H1 (cell line): Measurements from ENCODE around the gene NAT9. TPM values are rescaled to one million over a fixed set of nuclear protein-coding genes. Genes with fewer than 3 reads are reported as not detected.

Source experiments
- BACH1 ChIP-seq: IDR thresholded peaks from 2 replicates; pipeline ENCODE4 v1.6.1; 2012; ENCODE audit warnings: low read length, improper control_type of control experiment
- NANOG ChIP-seq: IDR thresholded peaks from 2 replicates; pipeline ENCODE4 v1.6.1; 2011; ENCODE audit warnings: low read length, low read depth, mild to moderate bottlenecking, inconsistent platforms; ENCODE audit not compliant: insufficient read depth, poor library complexity, severe bottlenecking
- RAD21 ChIP-seq, 2 experiments: IDR thresholded peaks in 1 of 2; conservative IDR thresholded peaks in 1 of 2; 2 replicates each; pipeline ENCODE4 v1.6.1; 2011; ENCODE audit warnings: low read depth in 2 of 2, low read length in 2 of 2, improper control_type of control experiment in 1 of 2, inconsistent platforms in 1 of 2, mild to moderate bottlenecking in 1 of 2, moderate library complexity in 1 of 2
- RBBP5 ChIP-seq: IDR thresholded peaks from 2 replicates; pipeline ENCODE4 v1.7.1; 2012; ENCODE audit warnings: low read depth, mild to moderate bottlenecking, inconsistent platforms, low read length, moderate library complexity, borderline replicate concordance
- TAF1 ChIP-seq: IDR thresholded peaks from 2 replicates; pipeline ENCODE4 v1.6.1; 2011; ENCODE audit warnings: mild to moderate bottlenecking, low read depth, low read length
- TAF7 ChIP-seq: optimal IDR thresholded peaks from 2 replicates; pipeline ENCODE3; 2011; ENCODE audit warnings: low read depth, mild to moderate bottlenecking, inconsistent platforms, low read length, moderate library complexity, borderline replicate concordance
- TEAD4 ChIP-seq: IDR thresholded peaks from 2 replicates; pipeline ENCODE4 v1.6.1; 2012; ENCODE audit warnings: low read depth, low read length, inconsistent platforms, mixed read lengths
- polyA plus RNA-seq, 7 experiments: library from polyadenylated mRNA; depleted of rRNA in 3 of 7; stranded (reverse) in 5 of 7; unstranded in 2 of 7; fragments of >200 nt in 5 of 7; fragments of 200-250 nt in 2 of 7; gene quantifications; 1 replicate in 5 of 7; 2 replicates in 1 of 7; 4 replicates in 1 of 7; pipeline versions ENCODE4 v1.2.1 to v1.2.3, GENCODE V29; 2011 to 2013; ENCODE audit warnings: missing spikeins in 2 of 7, mixed read lengths in 2 of 7
- total RNA-seq: library from RNA; stranded (reverse); fragmentation: NEBNext Ultra II Directional; extraction: Animal tissue kit (Norgen Biotek cat#: 25700); gene quantifications from 2 replicates; pipeline ENCODE4 v1.2.1, GENCODE V29; 2021
- TF ChIP-seq, protein P1 (sequence below): fragments of 300-600 bp; sonication (generic); IDR thresholded peaks from 2 replicates; pipeline ENCODE4 v1.7.1; 2012; ENCODE audit warnings: low read length, moderate library complexity, mild to moderate bottlenecking, inconsistent platforms; ENCODE audit not compliant: insufficient replicate concordance

NAT9 gene
- total and polyA plus RNA-seq, 2 of the 8 experiments (the other 6 are each of a cell fraction or from before 2014, with no cell fraction given) = 32.3 to 42.7 TPM

DNA sequence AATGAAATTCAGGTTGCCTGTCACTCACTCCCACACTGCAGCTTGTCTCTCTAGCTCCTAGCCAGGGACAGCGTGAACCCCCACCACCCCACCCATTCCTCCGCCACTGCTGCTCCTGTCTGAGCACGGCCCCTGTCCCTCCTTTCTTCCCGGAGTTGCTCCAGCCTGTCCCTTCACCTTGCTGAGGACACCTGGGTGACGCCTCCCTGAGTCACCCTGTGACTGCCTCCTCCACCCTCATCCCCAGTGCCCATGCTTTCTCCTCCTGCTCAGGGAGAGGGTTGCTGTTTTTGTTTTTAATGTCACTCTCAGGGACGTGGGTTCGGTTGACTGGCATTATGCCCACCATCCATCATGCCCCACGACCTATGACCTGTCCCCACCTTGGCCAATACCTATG lies 25.8 kb upstream of the NAT9 start (continued):
- TF ChIP-seq, protein P1, sequence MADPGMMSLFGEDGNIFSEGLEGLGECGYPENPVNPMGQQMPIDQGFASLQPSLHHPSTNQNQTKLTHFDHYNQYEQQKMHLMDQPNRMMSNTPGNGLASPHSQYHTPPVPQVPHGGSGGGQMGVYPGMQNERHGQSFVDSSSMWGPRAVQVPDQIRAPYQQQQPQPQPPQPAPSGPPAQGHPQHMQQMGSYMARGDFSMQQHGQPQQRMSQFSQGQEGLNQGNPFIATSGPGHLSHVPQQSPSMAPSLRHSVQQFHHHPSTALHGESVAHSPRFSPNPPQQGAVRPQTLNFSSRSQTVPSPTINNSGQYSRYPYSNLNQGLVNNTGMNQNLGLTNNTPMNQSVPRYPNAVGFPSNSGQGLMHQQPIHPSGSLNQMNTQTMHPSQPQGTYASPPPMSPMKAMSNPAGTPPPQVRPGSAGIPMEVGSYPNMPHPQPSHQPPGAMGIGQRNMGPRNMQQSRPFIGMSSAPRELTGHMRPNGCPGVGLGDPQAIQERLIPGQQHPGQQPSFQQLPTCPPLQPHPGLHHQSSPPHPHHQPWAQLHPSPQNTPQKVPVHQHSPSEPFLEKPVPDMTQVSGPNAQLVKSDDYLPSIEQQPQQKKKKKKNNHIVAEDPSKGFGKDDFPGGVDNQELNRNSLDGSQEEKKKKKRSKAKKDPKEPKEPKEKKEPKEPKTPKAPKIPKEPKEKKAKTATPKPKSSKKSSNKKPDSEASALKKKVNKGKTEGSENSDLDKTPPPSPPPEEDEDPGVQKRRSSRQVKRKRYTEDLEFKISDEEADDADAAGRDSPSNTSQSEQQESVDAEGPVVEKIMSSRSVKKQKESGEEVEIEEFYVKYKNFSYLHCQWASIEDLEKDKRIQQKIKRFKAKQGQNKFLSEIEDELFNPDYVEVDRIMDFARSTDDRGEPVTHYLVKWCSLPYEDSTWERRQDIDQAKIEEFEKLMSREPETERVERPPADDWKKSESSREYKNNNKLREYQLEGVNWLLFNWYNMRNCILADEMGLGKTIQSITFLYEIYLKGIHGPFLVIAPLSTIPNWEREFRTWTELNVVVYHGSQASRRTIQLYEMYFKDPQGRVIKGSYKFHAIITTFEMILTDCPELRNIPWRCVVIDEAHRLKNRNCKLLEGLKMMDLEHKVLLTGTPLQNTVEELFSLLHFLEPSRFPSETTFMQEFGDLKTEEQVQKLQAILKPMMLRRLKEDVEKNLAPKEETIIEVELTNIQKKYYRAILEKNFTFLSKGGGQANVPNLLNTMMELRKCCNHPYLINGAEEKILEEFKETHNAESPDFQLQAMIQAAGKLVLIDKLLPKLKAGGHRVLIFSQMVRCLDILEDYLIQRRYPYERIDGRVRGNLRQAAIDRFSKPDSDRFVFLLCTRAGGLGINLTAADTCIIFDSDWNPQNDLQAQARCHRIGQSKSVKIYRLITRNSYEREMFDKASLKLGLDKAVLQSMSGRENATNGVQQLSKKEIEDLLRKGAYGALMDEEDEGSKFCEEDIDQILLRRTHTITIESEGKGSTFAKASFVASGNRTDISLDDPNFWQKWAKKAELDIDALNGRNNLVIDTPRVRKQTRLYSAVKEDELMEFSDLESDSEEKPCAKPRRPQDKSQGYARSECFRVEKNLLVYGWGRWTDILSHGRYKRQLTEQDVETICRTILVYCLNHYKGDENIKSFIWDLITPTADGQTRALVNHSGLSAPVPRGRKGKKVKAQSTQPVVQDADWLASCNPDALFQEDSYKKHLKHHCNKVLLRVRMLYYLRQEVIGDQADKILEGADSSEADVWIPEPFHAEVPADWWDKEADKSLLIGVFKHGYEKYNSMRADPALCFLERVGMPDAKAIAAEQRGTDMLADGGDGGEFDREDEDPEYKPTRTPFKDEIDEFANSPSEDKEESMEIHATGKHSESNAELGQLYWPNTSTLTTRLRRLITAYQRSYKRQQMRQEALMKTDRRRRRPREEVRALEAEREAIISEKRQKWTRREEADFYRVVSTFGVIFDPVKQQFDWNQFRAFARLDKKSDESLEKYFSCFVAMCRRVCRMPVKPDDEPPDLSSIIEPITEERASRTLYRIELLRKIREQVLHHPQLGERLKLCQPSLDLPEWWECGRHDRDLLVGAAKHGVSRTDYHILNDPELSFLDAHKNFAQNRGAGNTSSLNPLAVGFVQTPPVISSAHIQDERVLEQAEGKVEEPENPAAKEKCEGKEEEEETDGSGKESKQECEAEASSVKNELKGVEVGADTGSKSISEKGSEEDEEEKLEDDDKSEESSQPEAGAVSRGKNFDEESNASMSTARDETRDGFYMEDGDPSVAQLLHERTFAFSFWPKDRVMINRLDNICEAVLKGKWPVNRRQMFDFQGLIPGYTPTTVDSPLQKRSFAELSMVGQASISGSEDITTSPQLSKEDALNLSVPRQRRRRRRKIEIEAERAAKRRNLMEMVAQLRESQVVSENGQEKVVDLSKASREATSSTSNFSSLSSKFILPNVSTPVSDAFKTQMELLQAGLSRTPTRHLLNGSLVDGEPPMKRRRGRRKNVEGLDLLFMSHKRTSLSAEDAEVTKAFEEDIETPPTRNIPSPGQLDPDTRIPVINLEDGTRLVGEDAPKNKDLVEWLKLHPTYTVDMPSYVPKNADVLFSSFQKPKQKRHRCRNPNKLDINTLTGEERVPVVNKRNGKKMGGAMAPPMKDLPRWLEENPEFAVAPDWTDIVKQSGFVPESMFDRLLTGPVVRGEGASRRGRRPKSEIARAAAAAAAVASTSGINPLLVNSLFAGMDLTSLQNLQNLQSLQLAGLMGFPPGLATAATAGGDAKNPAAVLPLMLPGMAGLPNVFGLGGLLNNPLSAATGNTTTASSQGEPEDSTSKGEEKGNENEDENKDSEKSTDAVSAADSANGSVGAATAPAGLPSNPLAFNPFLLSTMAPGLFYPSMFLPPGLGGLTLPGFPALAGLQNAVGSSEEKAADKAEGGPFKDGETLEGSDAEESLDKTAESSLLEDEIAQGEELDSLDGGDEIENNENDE = no peak
- TF ChIP-seq NANOG = no peak
- no peak for TF ChIP-seq BACH1
- no peak for TF ChIP-seq RAD21 (IDR thresholded peaks at IDR 0.05 in 1 of 2, conservative IDR thresholded peaks at IDR 0.05 in 1 of 2; ENCODE audit: low read depth in 2 of 2, low read length in 2 of 2)
- TF ChIP-seq TAF7 = no peak
- no peak for TF ChIP-seq TEAD4
- no peak for TF ChIP-seq RBBP5
- no peak for TF ChIP-seq TAF1
- TF ChIP-seq, all 59 proteins: peak for 0
